HCT116 (cell line): ENCODE data around the gene SPTB. TPM values are rescaled to one million over a fixed set of nuclear protein-coding genes. Genes with fewer than 3 reads are reported as not detected.

Experiments used
- ATAC-seq: fragments of 200-7000 bp; cut with Tn5 transposase; 2 replicates; pipeline ENCODE4 v1.9.1; 2020; ENCODE audit warnings: mild to moderate bottlenecking, moderate library complexity
- BruUV-seq: library from RNA; stranded (reverse); fragments of 400-500 nt; replicated peaks from 2 replicates; lab custom pipeline; 2021; lab: Mats Ljungman, UMichigan
- CTCF ChIA-PET: fragments of 300-600 bp; sonication (Branson Sonifier 250); formaldehyde crosslinking; loops from one replicate; lab custom pipeline; 2021; ENCODE audit warnings: antibody characterized with exemption; lab: Charles Lee
- POLR2A ChIA-PET: fragments of 300-600, 350-600 bp; sonication (Branson Sonifier 250); formaldehyde crosslinking; loops from one replicate; lab custom pipeline; 2021; ENCODE audit warnings: antibody characterized with exemption; lab: Charles Lee
- RAD21 ChIA-PET, 2 experiments: fragments of 300-600 bp; sonication (Branson Sonifier 250); formaldehyde crosslinking; loops; one replicate each; lab custom pipeline; 2023; ENCODE audit warnings: low total read pairs in 2 of 2; ENCODE audit not compliant: uncharacterized antibody in 2 of 2, unreplicated experiment in 2 of 2, low non-redundant PET in 1 of 2; lab: Charles Lee
- DNase-seq: peaks from one replicate; pipeline ENCODE4 v3.0.0-alpha.2; 2010; ENCODE audit warnings: low read depth, low spot score
- H2AFZ ChIP-seq: fragments of 200-600 bp; shearing (Covaris generic), sonication (generic); 2 replicates; pipeline ENCODE4 v1.6.1; 2017; ENCODE audit warnings: low read depth, mixed run types, mixed read lengths, antibody characterized with exemption, low read length; ENCODE audit not compliant: poor library complexity, severe bottlenecking
- H3K27ac ChIP-seq: 2 replicates; pipeline ENCODE4 v1.5.1; 2012; ENCODE audit warnings: low read depth, low read length
- H3K27me3 ChIP-seq: fragments of 200-600 bp; sonication (generic); 2 replicates; pipeline ENCODE4 v1.6.1; 2016; ENCODE audit warnings: mixed run types, low read length, mixed read lengths; ENCODE audit not compliant: insufficient read depth
- H3K36me3 ChIP-seq, 2 experiments: fragments of 200-500 bp in 1 of 2; fragments of 200-600 bp in 1 of 2; sonication (Bioruptor generic) in 1 of 2; sonication (generic) in 1 of 2; 2 replicates each; pipeline versions ENCODE4 v1.5.1 to v1.6.1; 2014 to 2016; ENCODE audit warnings: low read length in 2 of 2, inconsistent platforms in 1 of 2, mixed read lengths in 1 of 2, mixed run types in 1 of 2; ENCODE audit not compliant: insufficient read depth in 2 of 2, control insufficient read depth in 1 of 2
- H3K4me1 ChIP-seq, 2 experiments: fragments of 200-600 bp in 1 of 2; sonication (generic) in 1 of 2; 2 replicates each; pipeline versions ENCODE4 v1.5.1 to v1.6.1; 2012 to 2017; ENCODE audit warnings: low read length in 2 of 2, inconsistent platforms in 1 of 2, mild to moderate bottlenecking in 1 of 2, mixed read lengths in 1 of 2, mixed run types in 1 of 2, moderate library complexity in 1 of 2; ENCODE audit not compliant: insufficient read depth in 2 of 2, control insufficient read depth in 1 of 2
- H3K4me2 ChIP-seq: fragments of 200-600 bp; sonication (generic); 2 replicates; pipeline ENCODE4 v1.6.1; 2017; ENCODE audit warnings: mixed run types, low read length, mixed read lengths
- H3K4me3 ChIP-seq, 2 experiments: fragments of 200-600 bp in 1 of 2; sonication (generic) in 1 of 2; replicated peaks in 1 of 2; 2 replicates each; pipeline ENCODE4 v1.5.1; 2011 to 2016; ENCODE audit warnings: low read length in 2 of 2, control low read depth in 1 of 2, low read depth in 1 of 2, mild to moderate bottlenecking in 1 of 2, mixed read lengths in 1 of 2, mixed run types in 1 of 2
- H3K79me2 ChIP-seq: fragments of 200-600 bp; sonication (generic); 2 replicates; pipeline ENCODE4 v1.6.1; 2017; ENCODE audit warnings: mild to moderate bottlenecking, mixed run types, low read length, moderate library complexity, mixed read lengths; ENCODE audit not compliant: insufficient read depth
- H3K9ac ChIP-seq: fragments of 200-600 bp; sonication (generic); 2 replicates; pipeline ENCODE4 v1.6.1; 2016; ENCODE audit warnings: low read length, mixed read lengths
- H3K9me2 ChIP-seq: fragments of 200-600 bp; sonication (generic), shearing (Covaris generic); 2 replicates; pipeline ENCODE4 v1.6.1; 2017; ENCODE audit warnings: mixed run types, mild to moderate bottlenecking, moderate library complexity; ENCODE audit not compliant: insufficient read depth
- H3K9me3 ChIP-seq, 2 experiments: fragments of 200-500 bp in 1 of 2; fragments of 200-600 bp in 1 of 2; sonication (Bioruptor generic) in 1 of 2; sonication (generic) in 1 of 2; 2 replicates each; pipeline ENCODE4 v1.6.1; 2014 to 2017; ENCODE audit warnings: low read length in 2 of 2, mixed read lengths in 2 of 2, inconsistent platforms in 1 of 2, low read depth in 1 of 2, mild to moderate bottlenecking in 1 of 2, mixed run types in 1 of 2, moderate library complexity in 1 of 2; ENCODE audit not compliant: control insufficient read depth in 1 of 2, insufficient read depth in 1 of 2
- H4K20me1 ChIP-seq: fragments of 200-600 bp; sonication (generic), shearing (Covaris generic); 2 replicates; pipeline ENCODE4 v1.6.1; 2017; ENCODE audit warnings: mixed run types, mild to moderate bottlenecking, moderate library complexity; ENCODE audit not compliant: insufficient read depth
- CEBPB ChIP-seq: IDR thresholded peaks from 2 replicates; pipeline ENCODE4 v1.6.1; 2012; ENCODE audit warnings: low read depth
- CTCF ChIP-seq, 3 experiments: fragments of 200-600 bp in 1 of 3; sonication (generic) in 1 of 3; IDR thresholded peaks in 2 of 3; conservative IDR thresholded peaks in 1 of 3; 2 replicates each; pipeline ENCODE4 v1.5.1; 2012 to 2017; ENCODE audit warnings: low read depth in 2 of 3, low read length in 2 of 3, antibody characterized with exemption in 1 of 3, borderline replicate concordance in 1 of 3, control low read depth in 1 of 3, mild to moderate bottlenecking in 1 of 3, mixed read lengths in 1 of 3, mixed run types in 1 of 3, moderate library complexity in 1 of 3; ENCODE audit not compliant: insufficient read depth in 1 of 3
- EZH2 ChIP-seq: fragments of 200-600 bp; sonication (generic); IDR thresholded peaks from 2 replicates; pipeline ENCODE4 v1.6.1; 2017; ENCODE audit warnings: antibody characterized with exemption, mixed run types
- EZH2phosphoT487 ChIP-seq: fragments of 200-600 bp; IDR thresholded peaks from 2 replicates; pipeline ENCODE4 v1.6.1; 2018; ENCODE audit warnings: antibody characterized with exemption, borderline replicate concordance
- JUND ChIP-seq: IDR thresholded peaks from 2 replicates; pipeline ENCODE4 v1.6.1; 2012
- POLR2A ChIP-seq: IDR thresholded peaks from 2 replicates; pipeline ENCODE4 v1.7.0; 2011; ENCODE audit warnings: borderline replicate concordance; ENCODE audit not compliant: insufficient read depth, insufficient read length; ENCODE audit errors: extremely low read depth
- REST ChIP-seq: IDR thresholded peaks from 2 replicates; pipeline ENCODE4 v1.6.1; 2012; ENCODE audit warnings: low read depth
- SP1 ChIP-seq: IDR thresholded peaks from 2 replicates; pipeline ENCODE4 v1.6.1; 2012; ENCODE audit warnings: low read depth
- ZBTB33 ChIP-seq: IDR thresholded peaks from 2 replicates; pipeline ENCODE4 v1.6.1; 2011; ENCODE audit warnings: mild to moderate bottlenecking, low read length, moderate library complexity; ENCODE audit not compliant: insufficient replicate concordance; ENCODE audit errors: extremely low read depth
- ZFX ChIP-seq: fragments of 450-650 bp; IDR thresholded peaks from 2 replicates; pipeline ENCODE4 v1.6.1; 2017
- intact Hi-C: fragments of 100-400 bp; cut with micrococcal nuclease; formaldehyde crosslinking; loops from 2 replicates; pipeline ENCODE4 v1.10.0; 2022
- total RNA-seq: library from RNA; stranded (reverse); gene quantifications from one replicate; pipeline ENCODE4 v1.2.1, GENCODE V29; 2021; ENCODE audit not compliant: unreplicated experiment

The SPTB gene
- total RNA-seq, 1 experiment from 2014 or later: 4.2 TPM

GRCh38 chr14:64763085-64763782 is 116.5 kb downstream of the SPTB start:
- H3K36me3 ChIP-seq: no peaks in the 10 kb centered on the region
- POLR2A ChIA-PET: no interaction called here
- no peak overlapping the region for H3K4me3 ChIP-seq
- no peak overlapping the region for H3K9ac ChIP-seq
- H3K9me3 ChIP-seq: no peaks in the 10 kb centered on the region
- no peaks in the 10 kb centered on the region for H3K79me2 ChIP-seq
- no peaks in the 10 kb centered on the region for H3K9me2 ChIP-seq
- no peaks in the 10 kb centered on the region for H4K20me1 ChIP-seq
- peaks cover 45 to 71% of the 10 kb centered on the region in 2 experiments for H3K4me1 ChIP-seq
- no peak overlapping the region for H2AFZ ChIP-seq
- RAD21 ChIA-PET: interaction anchor here in 1 of 2 experiments (1.1 kb wide), 1 partner anchor 92 kb away, joined by 3 read pairs; no protein-coding TSS in a partner anchor
- ATAC-seq: no peak
- BruUV-seq: no TSS peak
- CTCF ChIA-PET: interaction anchor here (1.0 to 2.3 kb wide), 8 partner anchors 9 to 148 kb away, joined by 3 to 10 read pairs (median 6); no protein-coding TSS in a partner anchor
- no peaks in the 10 kb centered on the region for H3K27me3 ChIP-seq
- intact Hi-C loops: loop anchor here (5.0 kb wide), 2 partner anchors 129 to 421 kb away; no protein-coding TSS in a partner anchor
- no peak overlapping the region for H3K27ac ChIP-seq
- no peak overlapping the region for H3K4me2 ChIP-seq
- no peak for TF ChIP-seq ZBTB33
- no peak for TF ChIP-seq POLR2A
- TF ChIP-seq EZH2phosphoT487: no peak
- TF ChIP-seq REST: no peak
- no peak for TF ChIP-seq EZH2
- TF ChIP-seq CTCF (IDR thresholded peaks at IDR 0.05 in 2 of 3, conservative IDR thresholded peaks at IDR 0.05 in 1 of 3; ENCODE audit: borderline replicate concordance in 1 of 3, insufficient read depth in 1 of 3, low read depth in 2 of 3, low read length in 2 of 3): no peak
- no peak for TF ChIP-seq JUND
- TF ChIP-seq ZFX: no peak
- TF ChIP-seq CEBPB: no peak
- no peak for TF ChIP-seq SP1
- no peak for DNase-seq
